GM19324 (cell line): ENCODE results near the gene CATSPER3.

Experiments used
- ATAC-seq: cut with Tn5 transposase; IDR thresholded peaks from one replicate; pipeline ENCODE4 v1.9.1; 2021; ENCODE audit warnings: mild to moderate bottlenecking, moderate library complexity; ENCODE audit not compliant: unreplicated experiment, low FRiP score

CATSPER3 gene

GRCh38 chr5:134967607-134968006 is at the start of gene CATSPER3:
Gene CATSPER3, plus strand, starts transcription at chr5:134967907. Its CDS starts 85 bp downstream, at chr5:134967992.
- ATAC-seq = no peak

- no peak for ATAC-seq
These were observed 48.8 kb upstream of the CATSPER3 start for GRCh38 chr5:134918861-134919260.

- ATAC-seq = no peak
These were observed 46.7 kb upstream of the CATSPER3 start for GRCh38 chr5:134920848-134921575.

- ATAC-seq = no peak
These were observed 35.2 kb upstream of the CATSPER3 start for GRCh38 chr5:134932508-134932907.

- no peak for ATAC-seq
These were observed 33.5 kb upstream of the CATSPER3 start for GRCh38 chr5:134934202-134934601.

GRCh38 chr5:134935711-134936602 is 31.8 kb upstream of the CATSPER3 start:
- ATAC-seq = no peak

- ATAC-seq = no peak
These were observed 30.2 kb upstream of the CATSPER3 start for GRCh38 chr5:134937526-134937925.

- no peak for ATAC-seq
These were observed 29.7 kb upstream of the CATSPER3 start for GRCh38 chr5:134938030-134938429.

- no peak for ATAC-seq
These were observed 28.2 kb upstream of the CATSPER3 start for GRCh38 chr5:134939500-134939899.

GRCh38 chr5:134943547-134943946 is 24.2 kb upstream of the CATSPER3 start:
- ATAC-seq = no peak

- no peak for ATAC-seq
These were observed 23.1 kb upstream of the CATSPER3 start for GRCh38 chr5:134944630-134945029.

- no peak for ATAC-seq
These were observed 22.7 kb upstream of the CATSPER3 start for GRCh38 chr5:134945041-134945440.

- ATAC-seq = no peak
These were observed 18.8 kb upstream of the CATSPER3 start for GRCh38 chr5:134948911-134949310.

- no peak for ATAC-seq
These were observed 18.4 kb upstream of the CATSPER3 start for GRCh38 chr5:134949316-134949715.

GRCh38 chr5:134957920-134958608 is 9.6 kb upstream of the CATSPER3 start:
- no peak for ATAC-seq

GRCh38 chr5:134958755-134959154 is 9.0 kb upstream of the CATSPER3 start:
- no peak for ATAC-seq

- no peak for ATAC-seq
These were observed 4.6 kb upstream of the CATSPER3 start for GRCh38 chr5:134963098-134963497.

GRCh38 chr5:134964359-134965270 is 3.1 kb upstream of the CATSPER3 start:
- ATAC-seq = no peak

GRCh38 chr5:134965271-134965825 is 2.4 kb upstream of the CATSPER3 start:
- no peak for ATAC-seq

- ATAC-seq = no peak
These were observed 348 bp downstream of the CATSPER3 start for GRCh38 chr5:134968055-134968454.
